Liver (tissue), 9 donors: ENCODE results near the gene NOP58. TPM values are rescaled to one million over a fixed set of nuclear protein-coding genes. Genes with fewer than 3 reads are reported as not detected.

Source experiments
- DNase-seq: peaks from one replicate; pipeline ENCODE4 v3.0.0-alpha.2; 2017; ENCODE audit warnings: low spot score
- H3K27ac ChIP-seq, 2 donors: one replicate each; pipeline ENCODE4 v1.7.0; 2013; ENCODE audit warnings: inconsistent platforms in 2 of 2, low read length in 2 of 2, control low read depth in 1 of 2, low read depth in 1 of 2, mild to moderate bottlenecking in 1 of 2
- H3K27me3 ChIP-seq, 4 donors: one replicate each; pipeline versions ENCODE4 v1.6.1 to v1.7.0; 2013; ENCODE audit warnings: low read length in 3 of 4, inconsistent platforms in 1 of 4, mild to moderate bottlenecking in 1 of 4, moderate library complexity in 1 of 4; ENCODE audit not compliant: control insufficient read depth in 4 of 4, insufficient read depth in 4 of 4
- H3K36me3 ChIP-seq, 4 donors: one replicate each; pipeline versions ENCODE4 v1.6.1 to v1.7.0; 2013; ENCODE audit warnings: low read length in 3 of 4, mild to moderate bottlenecking in 3 of 4, low read depth in 1 of 4, moderate library complexity in 1 of 4; ENCODE audit not compliant: control insufficient read depth in 4 of 4, insufficient read depth in 3 of 4
- H3K4me1 ChIP-seq, 4 donors: one replicate each; pipeline versions ENCODE4 v1.6.1 to v1.7.0; 2013; ENCODE audit warnings: low read length in 3 of 4, mild to moderate bottlenecking in 3 of 4, moderate library complexity in 1 of 4; ENCODE audit not compliant: control insufficient read depth in 4 of 4, insufficient read depth in 4 of 4
- H3K4me3 ChIP-seq, 3 donors: one replicate each; pipeline versions ENCODE4 v1.6.1 to v1.7.0; 2013; ENCODE audit warnings: low read length in 3 of 3, control low read depth in 1 of 3, low read depth in 1 of 3, mild to moderate bottlenecking in 1 of 3
- H3K9ac ChIP-seq, 2 donors: one replicate each; pipeline ENCODE4 v1.7.0; 2013; ENCODE audit warnings: low read length in 2 of 2, mild to moderate bottlenecking in 2 of 2, moderate library complexity in 2 of 2, control low read depth in 1 of 2, low read depth in 1 of 2
- H3K9me3 ChIP-seq, 4 donors: one replicate each; pipeline versions ENCODE4 v1.6.1 to v1.7.0; 2013; ENCODE audit warnings: low read length in 3 of 4; ENCODE audit not compliant: control insufficient read depth in 4 of 4
- ATF3 ChIP-seq: IDR thresholded peaks from 2 replicates; pipeline ENCODE4 v1.6.1; 2016; ENCODE audit warnings: antibody characterized with exemption
- CTCF ChIP-seq: fragments of 150-350 bp; IDR thresholded peaks from 2 replicates; pipeline ENCODE4 v1.5.1; 2017; ENCODE audit warnings: improper control_type of control experiment, low read depth, low read length; ENCODE audit not compliant: missing input control
- EGR1 ChIP-seq, 2 donors: IDR thresholded peaks; 2 replicates each; pipeline ENCODE4 v1.6.1; 2016 to 2018; ENCODE audit warnings: antibody characterized with exemption in 2 of 2, low read depth in 2 of 2
- FOXA1 ChIP-seq: IDR thresholded peaks from 2 replicates; pipeline ENCODE4 v1.6.1; 2016; ENCODE audit warnings: antibody characterized with exemption
- GABPA ChIP-seq, 2 donors: IDR thresholded peaks in 1 of 2; conservative IDR thresholded peaks in 1 of 2; 2 replicates each; pipeline ENCODE4 v1.6.1; 2016; ENCODE audit warnings: antibody characterized with exemption in 2 of 2, mild to moderate bottlenecking in 1 of 2, moderate library complexity in 1 of 2
- HNF4A ChIP-seq, 2 donors: conservative IDR thresholded peaks; 2 replicates each; pipeline ENCODE4 v1.6.1; 2016; ENCODE audit warnings: antibody characterized with exemption in 2 of 2, mild to moderate bottlenecking in 2 of 2
- HNF4G ChIP-seq: IDR thresholded peaks from 2 replicates; pipeline ENCODE4 v1.6.1; 2016; ENCODE audit warnings: antibody characterized with exemption
- JUND ChIP-seq, 2 donors: IDR thresholded peaks; 2 replicates each; pipeline ENCODE4 v1.6.1; 2016; ENCODE audit warnings: antibody characterized with exemption in 2 of 2
- MAX ChIP-seq: IDR thresholded peaks from 2 replicates; pipeline ENCODE4 v1.6.1; 2016; ENCODE audit warnings: antibody characterized with exemption
- NR2F2 ChIP-seq: IDR thresholded peaks from 2 replicates; pipeline ENCODE4 v1.6.1; 2016; ENCODE audit warnings: antibody characterized with exemption
- RAD21 ChIP-seq, 2 donors: IDR thresholded peaks; 2 replicates each; pipeline ENCODE4 v1.6.1; 2016; ENCODE audit warnings: antibody characterized with exemption in 2 of 2, mild to moderate bottlenecking in 2 of 2
- SP1 ChIP-seq: IDR thresholded peaks from 2 replicates; pipeline ENCODE4 v1.6.1; 2018; ENCODE audit warnings: antibody characterized with exemption, mild to moderate bottlenecking
- ZBTB33 ChIP-seq: IDR thresholded peaks from 2 replicates; pipeline ENCODE4 v1.6.1; 2016; ENCODE audit warnings: antibody characterized with exemption
- WGBS: extraction: QIAGEN DNeasy Blood & Tissue Kit; methylation state at CpG from one replicate; pipeline ENCODE4 v1.1.7; 2013; 5-methylcytosine and 5-hydroxymethylcytosine counted together
- polyA plus RNA-seq, 2 donors: library from polyadenylated mRNA; stranded (reverse) in 1 of 2; unstranded in 1 of 2; fragments of 200-250 nt in 1 of 2; fragments of >200 nt in 1 of 2; fragmentation: Nextera tagmentation in 1 of 2; extraction: Ambion mirVana in 1 of 2; gene quantifications; one replicate each; pipeline versions ENCODE4 v1.2.1 to v1.2.3, GENCODE V29; 2013 to 2015
- total RNA-seq, 2 donors: library from RNA; depleted of rRNA; stranded (reverse); fragments of >200 nt; gene quantifications; one replicate each; pipeline ENCODE4 v1.2.3, GENCODE V29; 2014
- donor health status: healthy.
- donor health status: healthy.
- donor health status: healthy.
- donor health status: healthy.
- donor health status: healthy.

NOP58 gene
- total and polyA plus RNA-seq, 4 donors: 20.7 to 54.1 (median 36.8) TPM

- no peaks in the 10 kb centered on the region for H3K9me3 ChIP-seq
- TF ChIP-seq EGR1 (IDR thresholded peaks at IDR 0.05; ENCODE audit: low read depth in 2 of 2) (no peak), HNF4A (conservative IDR thresholded peaks at IDR 0.05) (no peak), SP1 (no peak), GABPA (IDR thresholded peaks at IDR 0.05 in 1 of 2, conservative IDR thresholded peaks at IDR 0.05 in 1 of 2) (no peak), JUND (IDR thresholded peaks at IDR 0.05) (no peak), NR2F2 (no peak), ATF3 (no peak), HNF4G (no peak)
- no peaks in the 10 kb centered on the region for H3K27me3 ChIP-seq
- H3K9ac ChIP-seq: no peak overlapping the region
- no peak overlapping the region for H3K4me3 ChIP-seq
- no peak for DNase-seq
- no peaks in the 10 kb centered on the region for H3K4me1 ChIP-seq
- H3K36me3 ChIP-seq: peaks cover 29 to 75% (median 68%) of the 10 kb centered on the region in 4 donors
- no peak overlapping the region for H3K27ac ChIP-seq
Observed at GRCh38 chr2:202286595-202286994, 21.0 kb downstream of the NOP58 start.

- Histone ChIP-seq H3K9ac (no peak overlapping the region), H3K27ac (no peak overlapping the region), H3K4me1 (peaks cover 0 to 1% (median 0%) of the 10 kb centered on the region in 4 donors), H3K27me3 (no peaks in the 10 kb centered on the region), H3K4me3 (no peak overlapping the region), H3K9me3 (no peaks in the 10 kb centered on the region), H3K36me3 (peaks cover 21 to 76% (median 68%) of the 10 kb centered on the region in 4 donors)
- TF ChIP-seq RAD21 (IDR thresholded peaks at IDR 0.05) (no peak), NR2F2 (no peak), ZBTB33 (no peak), GABPA (IDR thresholded peaks at IDR 0.05 in 1 of 2, conservative IDR thresholded peaks at IDR 0.05 in 1 of 2) (no peak), SP1 (no peak), EGR1 (IDR thresholded peaks at IDR 0.05; ENCODE audit: low read depth in 2 of 2) (no peak), FOXA1 (no peak), CTCF (no peak), HNF4A (conservative IDR thresholded peaks at IDR 0.05) (no peak), ATF3 (no peak), JUND (IDR thresholded peaks at IDR 0.05) (no peak), MAX (no peak)
- DNase-seq: no peak
- WGBS: 95% methylated on average over 9 of the region's 9 CpGs
Observed at GRCh38 chr2:202289394-202290204, 24.0 kb downstream of the NOP58 start.
